ENCODE measurements around the gene CAMTA1. TPM values are rescaled to one million over a fixed set of nuclear protein-coding genes. Genes with fewer than 3 reads are reported as not detected.
A peak's percentile ranks its signal among the peaks of the same experiment; 100 is the strongest.

Gene CAMTA1
- total and polyA plus RNA-seq, 9 of the 15 experiments (the other 6 are each of a cell fraction or from before 2014, with no cell fraction given): 43.9 to 161 (median 65.9) TPM

- TF ChIP-seq ZBTB9 (CRISPR knock-in tag; IDR thresholded peaks at IDR 0.05) (no peak), PTTG1 (tag; IDR thresholded peaks at IDR 0.05; ENCODE audit: low read depth) (no peak), CSDE1 (IDR thresholded peaks at IDR 0.05) (no peak), TEAD1 (CRISPR knock-in tag; IDR thresholded peaks at IDR 0.05) (no peak), POLR2B (IDR thresholded peaks at IDR 0.05; ENCODE audit: low read depth, partially characterized antibody) (no peak)
Observed at GRCh38 chr1:7795406-7795805, 1010.2 kb downstream of the CAMTA1 start (continued).

- WGBS (ENCODE audit: insufficient coverage, low coverage, missing lambda C conversion rate): 76% methylated on average over 9 of the region's 9 CpGs
- no peak overlapping the region for H3K4me2 ChIP-seq (ENCODE audit: insufficient read depth, low read length)
- H3K27ac ChIP-seq (ENCODE audit: extremely low read depth, low read depth, low read length): no peak overlapping the region
- H3K4me3 ChIP-seq: no peak overlapping the region
- in situ Hi-C loops (cut with MboI): no loop called here
- intact Hi-C loops (cut with micrococcal nuclease): no loop called here
- no peak overlapping the region for H2AFZ ChIP-seq (ENCODE audit: low read depth, low read length)
- BruUV-seq (replicated peaks): no TSS peak
- H4K20me1 ChIP-seq (replicated peaks; ENCODE audit: control insufficient read depth, insufficient read depth, low read length): no peaks in the 10 kb centered on the region
- H3K27me3 ChIP-seq (ENCODE audit: control insufficient read depth in 2 of 2, insufficient read depth in 2 of 2, low read length in 2 of 2): no peaks in the 10 kb centered on the region
- ATAC-seq: no peak
- ChIA-PET CTCF (ENCODE audit: low intra/inter-chr PET ratio) (no interaction called here), POLR2A (no interaction called here)
- H3K79me2 ChIP-seq (ENCODE audit: control insufficient read depth, insufficient read depth, low read length): no peaks in the 10 kb centered on the region
- no peaks in the 10 kb centered on the region for H3K9me3 ChIP-seq (replicated peaks; ENCODE audit: control insufficient read depth, insufficient read depth, low read depth, low read length)
- DNase-seq (ENCODE audit: extremely low read depth in 1 of 4, low spot score in 3 of 4): no peak
- no peak for FAIRE-seq
- no peaks in the 10 kb centered on the region for H3K9me1 ChIP-seq (ENCODE audit: control insufficient read depth, insufficient read depth, low read length)
- H3K4me1 ChIP-seq (replicated peaks in 1 of 2; ENCODE audit: control insufficient read depth in 2 of 2, insufficient read depth in 2 of 2, low read length in 2 of 2): 0 out of 5 replicates have a peak, but pooled peaks cover 0 to 2% of the 10 kb centered on the region in 2 experiments
- H3K36me3 ChIP-seq (ENCODE audit: control insufficient read depth, insufficient read depth, low read length): peaks cover 16% of the 10 kb centered on the region; the same call in 2 of the 3 replicates
- H3K9ac ChIP-seq (ENCODE audit: insufficient read depth in 1 of 2, low read depth in 2 of 2, low read length in 2 of 2): no peak overlapping the region
- TF ChIP-seq CEBPG (CRISPR knock-in tag; IDR thresholded peaks at IDR 0.05) (no peak), CEBPG (tag; conservative IDR thresholded peaks at IDR 0.05 in 1 of 2, IDR thresholded peaks at IDR 0.05 in 1 of 2) (0 out of 4 replicates have a peak, but pooled peaks of 1 of the 2 experiments have one; percentile 13), ATF6 (CRISPR knock-in tag; IDR thresholded peaks at IDR 0.05) (no peak)
Observed at GRCh38 chr1:7805460-7805859, 1020.2 kb downstream of the CAMTA1 start.
